Spleen (tissue), 11 donors: ENCODE data around the gene IPO9. TPM values are rescaled to one million over a fixed set of nuclear protein-coding genes. Genes with fewer than 3 reads are reported as not detected.

ENCODE experiments used
- DNase-seq: peaks from one replicate; pipeline ENCODE4 v3.0.0-alpha.2; 2020
- H3K27ac ChIP-seq, 8 donors: fragments of 200-600 bp; sonication (generic) in 7 of 8; 1 replicate in 4 of 8; 2 replicates in 4 of 8; pipeline versions ENCODE4 v1.5.0 to v1.8.0; 2016 to 2021; ENCODE audit warnings: inconsistent platforms in 4 of 8, mild to moderate bottlenecking in 4 of 8, moderate library complexity in 1 of 8
- H3K27me3 ChIP-seq, 7 donors: fragments of 200-600 bp; sonication (generic) in 6 of 7; replicated peaks in 1 of 7; 1 replicate in 4 of 7; 2 replicates in 3 of 7; pipeline versions ENCODE4 v1.5.0 to v1.8.0; 2016 to 2021; ENCODE audit warnings: inconsistent platforms in 3 of 7, mild to moderate bottlenecking in 1 of 7
- H3K36me3 ChIP-seq, 6 donors: fragments of 200-600 bp; sonication (generic) in 5 of 6; 1 replicate in 4 of 6; 2 replicates in 2 of 6; pipeline versions ENCODE4 v1.5.0 to v1.8.0; 2016 to 2021; ENCODE audit warnings: inconsistent platforms in 2 of 6
- H3K4me1 ChIP-seq, 6 donors: fragments of 200-600 bp; sonication (generic) in 5 of 6; 1 replicate in 3 of 6; 2 replicates in 3 of 6; pipeline versions ENCODE4 v1.5.0 to v1.8.0; 2016 to 2021; ENCODE audit warnings: inconsistent platforms in 3 of 6
- H3K4me3 ChIP-seq, 8 donors: fragments of 200-600 bp; sonication (generic) in 7 of 8; 1 replicate in 4 of 8; 2 replicates in 4 of 8; pipeline versions ENCODE4 v1.5.0 to v1.8.0; 2016 to 2021; ENCODE audit warnings: inconsistent platforms in 4 of 8, mild to moderate bottlenecking in 4 of 8, moderate library complexity in 2 of 8
- H3K9me3 ChIP-seq, 8 donors: fragments of 200-600 bp; sonication (generic) in 7 of 8; 1 replicate in 4 of 8; 2 replicates in 4 of 8; pipeline versions ENCODE4 v1.5.0 to v1.8.0; 2016 to 2021; ENCODE audit warnings: inconsistent platforms in 4 of 8
- CTCF ChIP-seq, 11 experiments: fragments of 200-600 bp in 7 of 11; fragments of 450-650 bp in 4 of 11; sonication (generic) in 4 of 11; IDR thresholded peaks in 8 of 11; conservative IDR thresholded peaks in 3 of 11; 1 replicate in 7 of 11; 2 replicates in 4 of 11; pipeline versions ENCODE4 v1.4.0 to v1.8.0; 2016 to 2021; ENCODE audit warnings: antibody characterized with exemption in 11 of 11, inconsistent platforms in 4 of 11, mild to moderate bottlenecking in 1 of 11
- POLR2A ChIP-seq, 3 donors: fragments of 450-650 bp; IDR thresholded peaks; one replicate each; pipeline ENCODE4 v1.5.1; 2017; ENCODE audit warnings: antibody characterized with exemption in 3 of 3, mild to moderate bottlenecking in 1 of 3
- POLR2AphosphoS5 ChIP-seq, 3 donors: sonication (generic); formaldehyde crosslinking; IDR thresholded peaks; one replicate each; pipeline ENCODE4 v1.5.1; 2017; ENCODE audit warnings: antibody characterized with exemption in 3 of 3
- WGBS, 5 donors: extraction: QIAGEN DNeasy Blood & Tissue Kit in 3 of 5; methylation state at CpG; one replicate each; pipeline versions ENCODE4 v1.1.5 to v1.1.7; 2013 to 2018; 5-methylcytosine and 5-hydroxymethylcytosine counted together
- intact Hi-C: fragments of 100-400 bp; cut with DNase I; formaldehyde crosslinking; loops from one replicate; pipeline ENCODE4 v1.15.0; 2023; ENCODE audit warnings: low total_unique reads
- polyA plus RNA-seq, 3 donors: library from polyadenylated mRNA; stranded (reverse); fragments of 200-250 nt; gene quantifications; one replicate each; pipeline ENCODE4 v1.2.1, GENCODE V29; 2013
- total RNA-seq, 7 donors: library from RNA; depleted of rRNA in 3 of 7; stranded (reverse); fragments of >200 nt in 3 of 7; fragmentation: NEBNext Ultra II Directional in 4 of 7; extraction: Animal tissue kit (Norgen Biotek cat#: 25700) in 4 of 7; gene quantifications; one replicate each; pipeline versions ENCODE4 v1.1.0 to v1.2.1, GENCODE V29; 2016 to 2021
- donor health status: healthy with polysubstance abuse.
- donor health status: DM: no; HTN: no; CAD: no; lungs with moderate emphysema.
- donor health status: DM: no; HTN: no; CAD: no.
- donor health status: Bipolar disorder and iron deficiency.
- donor health status: healthy.
- donor health status: DM: no; HTN: no; CAD: no.
- donor health status: DM: yes; HTN: yes; CAD: no.

The IPO9 gene
- total and polyA plus RNA-seq, 10 donors, result 13.8 to 35.7 (median 27.1) TPM

GRCh38 chr1:201785291-201785690 lies 43.7 kb upstream of the IPO9 start:
- H3K27me3 ChIP-seq, result no peaks in the 10 kb centered on the region
- H3K36me3 ChIP-seq, result peaks cover 0 to 92% (median 13%) of the 10 kb centered on the region in 6 donors
- intact Hi-C loops, result no loop called here
- peaks cover 0 to 3% (median under 1%) of the 10 kb centered on the region in 6 donors for H3K4me1 ChIP-seq
- H3K9me3 ChIP-seq, result no peaks in the 10 kb centered on the region
- H3K27ac ChIP-seq, result no peak overlapping the region
- TF ChIP-seq POLR2AphosphoS5 (IDR thresholded peaks at IDR 0.05) (no peak), CTCF (IDR thresholded peaks at IDR 0.05 in 8 of 11, conservative IDR thresholded peaks at IDR 0.05 in 3 of 11) (no peak), POLR2A (IDR thresholded peaks at IDR 0.05) (no peak)
- DNase-seq, result no peak
- WGBS, 5 donors, result 86 to 98% (median 94%) methylated on average over 2 of the region's 2 CpGs
- H3K4me3 ChIP-seq, result no peak overlapping the region

- Histone ChIP-seq H3K4me1 (peaks cover 0 to 16% (median 12%) of the 10 kb centered on the region in 6 donors), H3K9me3 (no peaks in the 10 kb centered on the region), H3K27ac (no peak overlapping the region), H3K4me3 (no peak overlapping the region), H3K27me3 (no peaks in the 10 kb centered on the region), H3K36me3 (peaks cover 0 to 85% (median 12%) of the 10 kb centered on the region in 6 donors)
- TF ChIP-seq POLR2AphosphoS5 (IDR thresholded peaks at IDR 0.05) (no peak), CTCF (IDR thresholded peaks at IDR 0.05 in 8 of 11, conservative IDR thresholded peaks at IDR 0.05 in 3 of 11) (no peak), POLR2A (IDR thresholded peaks at IDR 0.05) (no peak)
- no peak for DNase-seq
- 79 to 95% (median 87%) methylated on average over 5 of the region's 5 CpGs for WGBS, 5 donors
- intact Hi-C loops, result no loop called here
These were observed 42.1 kb upstream of the IPO9 start for GRCh38 chr1:201786824-201787223.

- 90 to 97% (median 96%) methylated on average over 18 of the region's 18 CpGs for WGBS, 5 donors
- H3K4me3 ChIP-seq, result no peak overlapping the region
- TF ChIP-seq POLR2AphosphoS5 (IDR thresholded peaks at IDR 0.05), result no peak
- no peak for TF ChIP-seq CTCF (IDR thresholded peaks at IDR 0.05 in 8 of 11, conservative IDR thresholded peaks at IDR 0.05 in 3 of 11)
- TF ChIP-seq POLR2A (IDR thresholded peaks at IDR 0.05), result no peak
- no peak overlapping the region for H3K27ac ChIP-seq
- H3K27me3 ChIP-seq, result no peaks in the 10 kb centered on the region
- H3K9me3 ChIP-seq, result no peaks in the 10 kb centered on the region
- intact Hi-C loops, result no loop called here
- peaks cover 0 to 31% (median 24%) of the 10 kb centered on the region in 6 donors for H3K4me1 ChIP-seq
- peaks cover 0 to 70% (median 3%) of the 10 kb centered on the region in 6 donors for H3K36me3 ChIP-seq
- DNase-seq, result no peak
These were observed 40.7 kb upstream of the IPO9 start for GRCh38 chr1:201788296-201788695.

- no peaks in the 10 kb centered on the region for H3K9me3 ChIP-seq
- no peak overlapping the region for H3K27ac ChIP-seq
- H3K4me3 ChIP-seq, result no peak overlapping the region
- peaks cover 0 to 67% (median 3%) of the 10 kb centered on the region in 6 donors for H3K36me3 ChIP-seq
- TF ChIP-seq POLR2A (IDR thresholded peaks at IDR 0.05) (no peak), POLR2AphosphoS5 (IDR thresholded peaks at IDR 0.05) (no peak), CTCF (IDR thresholded peaks at IDR 0.05 in 8 of 11, conservative IDR thresholded peaks at IDR 0.05 in 3 of 11) (no peak)
- H3K4me1 ChIP-seq, result peaks cover 0 to 33% (median 24%) of the 10 kb centered on the region in 6 donors
- no peak for DNase-seq
- WGBS, 5 donors, result 92 to 100% (median 98%) methylated on average over 5 of the region's 5 CpGs
- no peaks in the 10 kb centered on the region for H3K27me3 ChIP-seq
- intact Hi-C loops, result no loop called here
These were observed 39.7 kb upstream of the IPO9 start for GRCh38 chr1:201789245-201789644.
